Non-pigmented ciliary epithelial cell (primary cell): ENCODE measurements around the gene DPYD.

Experiments
- DNase-seq: peaks from one replicate; pipeline ENCODE4 v3.0.0-alpha.2; 2010; ENCODE audit warnings: low read depth

DPYD gene

DNA sequence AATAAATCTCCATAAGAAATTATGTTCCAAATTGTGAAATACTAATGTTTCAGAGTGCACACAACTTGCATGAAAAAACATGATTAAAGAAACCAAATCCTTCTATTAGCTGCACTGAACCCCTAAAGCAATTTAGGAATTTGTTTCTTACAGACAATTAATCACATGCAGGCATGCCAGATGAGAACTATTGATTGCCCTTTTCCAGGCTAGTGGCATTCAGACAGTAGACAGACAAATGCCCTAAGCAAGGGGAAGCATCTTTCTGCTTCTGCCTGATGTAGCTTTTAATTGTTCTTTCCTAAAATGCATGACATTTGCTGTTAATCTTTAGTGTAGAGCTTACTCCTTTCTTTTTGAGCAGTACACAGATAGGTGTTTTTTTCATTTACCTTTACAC, 229.5 kb downstream of the DPYD start:
- no peak for DNase-seq

- DNase-seq, result no peak
These were observed 235.5 kb downstream of the DPYD start for GRCh38 chr1:97685360-97685759.

DNA sequence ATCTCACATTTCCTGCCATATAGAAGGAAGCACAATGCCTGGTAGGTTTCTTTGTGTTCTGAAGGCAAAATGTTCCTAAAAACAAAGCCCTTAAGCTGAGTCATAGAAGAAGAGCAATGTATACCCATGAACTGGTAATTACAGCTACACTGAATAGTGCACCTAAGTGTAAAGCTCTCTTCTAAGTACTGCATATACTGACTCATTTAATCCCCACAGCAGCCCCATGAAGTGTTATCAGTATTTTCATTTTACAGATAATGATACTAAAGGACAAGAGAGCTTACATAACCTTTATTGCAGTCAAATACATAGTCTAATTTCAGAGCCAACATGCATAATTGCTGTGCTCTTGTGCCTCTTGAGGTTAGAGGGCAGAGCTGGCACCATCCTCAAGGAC, 239.9 kb downstream of the DPYD start:
- DNase-seq, result no peak

- no peak for DNase-seq
These were observed 240.4 kb downstream of the DPYD start for GRCh38 chr1:97680470-97680869.

GRCh38 chr1:97677702-97678101, 243.1 kb downstream of the DPYD start:
- DNase-seq, result no peak

DNA sequence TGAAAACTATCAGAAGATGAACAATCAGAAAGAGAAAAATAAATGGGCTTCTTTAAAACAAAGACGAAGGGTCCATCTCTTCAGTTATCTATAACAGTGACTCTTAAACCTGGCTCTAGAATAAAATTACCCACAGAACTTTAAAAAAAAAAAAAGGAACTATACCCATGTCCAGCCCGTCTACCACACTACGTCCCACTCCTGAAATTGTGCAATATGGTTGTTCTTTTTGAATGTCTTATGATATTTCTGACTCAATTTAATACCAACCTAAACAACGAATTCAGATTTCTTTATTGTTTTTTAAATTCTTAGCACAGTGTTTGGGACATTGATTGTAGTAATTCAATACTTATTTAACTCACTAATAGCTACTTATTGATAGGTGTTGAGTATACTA, 246.3 kb downstream of the DPYD start:
- no peak for DNase-seq

DNA sequence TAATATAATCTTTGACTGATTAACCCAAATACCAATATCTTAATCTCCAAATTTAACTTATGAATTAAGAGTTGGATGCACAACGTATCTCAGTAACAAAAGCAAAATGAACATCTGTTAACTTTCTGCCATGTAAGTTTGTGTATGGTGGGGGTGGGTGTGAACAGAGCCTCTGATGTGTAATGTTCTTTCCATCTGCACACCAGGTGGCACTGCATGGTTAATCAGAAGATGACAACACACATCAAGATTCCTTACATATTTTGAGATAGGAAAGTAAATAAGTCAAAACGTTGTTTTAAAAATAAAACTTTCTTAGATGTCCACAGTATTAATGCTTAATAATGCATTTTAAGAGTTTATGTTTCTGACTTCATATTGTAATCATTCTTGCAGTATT, 251.9 kb downstream of the DPYD start:
- peak; percentile 41 for DNase-seq

GRCh38 chr1:97660431-97661105, 260.3 kb downstream of the DPYD start:
- no peak for DNase-seq

- no peak for DNase-seq
These were observed 265.8 kb downstream of the DPYD start for GRCh38 chr1:97654876-97655585.

DNA sequence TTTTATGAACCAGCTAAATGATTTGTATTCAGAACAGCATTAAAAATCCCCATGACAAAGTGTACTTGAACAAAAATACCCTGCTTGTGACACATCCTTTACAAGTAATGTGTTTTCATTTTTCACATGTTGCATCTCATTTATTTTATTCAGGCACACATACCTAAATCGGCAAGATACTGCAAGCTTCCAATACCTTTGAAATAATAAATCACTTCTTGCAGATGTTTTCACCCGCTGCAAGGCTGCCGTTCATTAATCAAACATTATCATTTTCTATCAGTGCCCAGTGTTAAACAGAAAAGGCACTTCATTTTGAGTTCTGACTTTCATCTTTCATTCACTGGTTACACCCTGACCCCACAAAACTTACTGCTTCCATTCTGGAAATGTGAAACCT, 269.6 kb downstream of the DPYD start:
- DNase-seq, result no peak

DNA sequence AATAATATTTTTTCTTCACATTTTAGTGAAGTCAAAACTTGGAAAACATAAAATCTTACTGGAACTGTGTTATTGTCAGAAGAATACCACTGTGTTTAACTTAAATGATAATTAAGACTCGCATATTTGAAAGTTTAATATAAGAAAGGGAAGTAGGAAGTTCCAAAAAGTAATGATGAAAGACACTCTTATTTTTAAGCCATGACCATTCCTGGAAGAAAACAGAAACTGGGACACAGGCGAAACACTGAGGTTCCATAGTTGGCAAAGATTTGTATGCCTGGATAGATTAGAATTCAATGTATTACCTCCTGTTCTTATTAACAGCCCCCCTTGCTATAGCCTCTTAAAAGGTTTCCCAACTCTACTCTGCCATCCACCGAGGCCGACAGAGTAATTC, 271.2 kb downstream of the DPYD start:
- no peak for DNase-seq

- DNase-seq, result no peak
These were observed 273.1 kb downstream of the DPYD start for GRCh38 chr1:97647776-97648175.

GRCh38 chr1:97646071-97646470, 274.8 kb downstream of the DPYD start:
- DNase-seq, result no peak

DNA sequence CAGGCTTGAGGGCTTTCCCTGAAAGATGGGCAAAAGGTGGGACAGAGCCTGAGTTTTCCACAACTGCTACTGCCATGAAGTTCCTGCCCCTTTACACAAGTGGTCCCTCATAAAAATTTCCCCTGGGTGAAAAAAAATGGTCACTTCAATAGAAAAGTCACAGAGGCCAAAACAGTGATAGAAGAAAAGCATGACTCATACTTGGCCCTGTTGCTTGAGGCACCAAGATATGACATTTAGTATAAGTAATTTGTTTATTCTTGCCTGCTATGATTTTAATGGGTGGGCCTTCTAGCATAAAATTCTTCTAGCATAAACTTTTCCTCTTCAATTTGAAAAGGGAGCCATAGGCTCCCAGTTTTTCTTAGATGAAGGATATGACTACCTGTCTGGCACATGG, 280.2 kb downstream of the DPYD start:
- no peak for DNase-seq

- DNase-seq, result no peak
These were observed 283.9 kb downstream of the DPYD start for GRCh38 chr1:97636941-97637340.

DNA sequence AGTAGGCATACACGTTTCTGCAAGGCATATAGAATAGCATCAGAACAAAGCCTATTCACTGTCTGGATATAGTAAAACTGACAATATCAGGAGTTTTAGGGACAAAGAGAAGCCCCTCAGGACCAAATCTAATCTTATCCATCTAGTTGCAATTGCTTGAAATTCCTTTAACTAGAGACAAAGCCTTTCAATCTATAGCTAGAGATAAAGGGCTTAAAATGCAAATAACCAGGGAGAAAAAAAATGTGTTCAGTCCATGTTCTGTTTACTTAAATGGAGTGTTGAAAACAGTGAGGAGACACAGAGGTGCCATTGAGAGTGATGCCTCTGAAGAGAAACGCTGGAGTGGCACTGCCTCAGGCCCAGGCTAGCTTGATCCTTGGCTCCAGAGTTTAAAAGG, 286.1 kb downstream of the DPYD start:
- no peak for DNase-seq

DNA sequence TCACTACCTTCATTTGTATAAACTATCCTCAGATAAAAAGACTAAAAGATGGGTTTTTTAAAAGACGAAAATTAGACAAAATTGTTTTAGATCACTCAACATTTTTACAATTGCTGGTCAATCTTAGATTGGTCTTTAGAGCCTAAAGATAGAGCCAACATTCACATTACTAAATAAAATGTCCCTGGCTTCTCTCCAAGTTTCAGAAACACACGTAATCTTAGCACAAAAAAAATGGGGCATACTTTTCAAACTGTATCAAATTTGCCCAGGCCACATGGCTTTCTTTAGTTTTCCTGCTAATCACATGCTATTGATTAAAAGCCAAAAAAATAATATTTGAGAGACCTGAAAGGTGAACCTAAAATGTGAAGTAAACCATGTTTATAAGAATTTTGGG, 288.1 kb downstream of the DPYD start:
- no peak for DNase-seq

DNA sequence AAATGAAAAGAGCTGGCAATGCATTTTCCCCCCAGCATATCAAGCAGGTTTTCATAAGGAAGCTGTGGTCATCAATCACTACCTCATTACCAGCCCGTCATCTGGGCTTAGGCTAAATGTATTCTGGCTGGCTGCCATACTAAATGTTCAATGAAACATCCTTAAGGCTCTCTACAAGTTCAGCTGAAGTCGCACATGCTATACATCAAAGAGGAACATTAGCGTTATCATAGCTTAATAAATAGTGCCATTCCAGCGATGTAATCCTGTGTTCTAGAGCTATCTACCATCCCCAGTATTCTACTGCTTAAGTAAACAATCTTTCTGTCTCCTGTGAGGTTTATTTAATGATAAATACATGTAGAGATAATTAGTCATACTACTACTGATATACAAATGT, 288.8 kb downstream of the DPYD start:
- DNase-seq, result peak; percentile 35

GRCh38 chr1:97630948-97631347, 289.9 kb downstream of the DPYD start:
- no peak for DNase-seq

GRCh38 chr1:97630281-97630680, 290.6 kb downstream of the DPYD start:
- no peak for DNase-seq

GRCh38 chr1:97623220-97623619, 297.6 kb downstream of the DPYD start:
- no peak for DNase-seq

- DNase-seq, result no peak
These were observed 298.9 kb downstream of the DPYD start for GRCh38 chr1:97621955-97622354.

DNA sequence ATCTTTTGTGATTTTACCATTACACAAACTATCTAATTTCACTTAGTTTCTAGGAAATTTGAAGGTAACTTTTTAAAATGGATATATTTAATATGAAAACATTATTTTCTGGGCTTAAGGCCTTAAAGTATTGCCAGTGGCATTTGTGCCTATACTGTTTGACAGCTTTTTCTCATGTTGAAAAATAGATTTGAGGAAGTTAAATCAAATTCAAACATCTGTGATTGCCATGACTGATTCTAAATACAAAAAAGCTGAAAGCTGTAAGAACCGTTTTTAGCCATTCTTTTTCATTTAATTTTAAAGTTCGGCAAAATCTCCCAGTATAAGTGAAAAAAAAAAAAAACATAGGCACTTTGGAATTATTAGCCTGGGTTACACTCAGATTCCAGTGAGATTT, 301.1 kb downstream of the DPYD start:
- DNase-seq, result no peak

DNA sequence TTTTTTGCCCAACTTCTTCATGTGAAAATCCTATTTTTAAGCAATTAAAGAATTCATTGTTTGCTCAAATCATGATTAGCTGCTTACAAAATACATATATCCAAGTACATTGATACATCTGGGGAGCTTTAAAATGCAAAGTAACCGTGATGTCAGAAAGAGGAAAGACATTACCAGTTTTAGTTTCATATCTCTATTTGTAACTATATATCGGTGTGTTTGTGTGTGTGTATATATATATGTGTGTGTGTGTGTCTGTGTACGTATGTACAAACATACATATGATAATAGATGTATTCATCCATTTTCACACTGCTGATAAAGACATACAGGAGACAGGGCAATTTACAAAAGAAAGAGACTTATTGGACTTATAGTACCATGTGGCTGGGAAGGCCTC, 310.1 kb downstream of the DPYD start:
- no peak for DNase-seq
